EH (cell line): ENCODE results near the gene CUTA.
"Not testable (repeated sequence)": the region's sequence is repeated elsewhere in the genome, so short reads cannot be mapped to it uniquely, and the experiment has no call there.

Experiments used
- DNase-seq: peaks from one replicate; pipeline ENCODE4 v3.0.0-alpha.2; 2015; ENCODE audit warnings: low read depth

CUTA gene

GRCh38 chr6:33405386-33405940 lies 12.4 kb downstream of the CUTA start:
- DNase-seq, result no peak

- no peak for DNase-seq
Observed at GRCh38 chr6:33404884-33405283, 13.0 kb downstream of the CUTA start.

DNA sequence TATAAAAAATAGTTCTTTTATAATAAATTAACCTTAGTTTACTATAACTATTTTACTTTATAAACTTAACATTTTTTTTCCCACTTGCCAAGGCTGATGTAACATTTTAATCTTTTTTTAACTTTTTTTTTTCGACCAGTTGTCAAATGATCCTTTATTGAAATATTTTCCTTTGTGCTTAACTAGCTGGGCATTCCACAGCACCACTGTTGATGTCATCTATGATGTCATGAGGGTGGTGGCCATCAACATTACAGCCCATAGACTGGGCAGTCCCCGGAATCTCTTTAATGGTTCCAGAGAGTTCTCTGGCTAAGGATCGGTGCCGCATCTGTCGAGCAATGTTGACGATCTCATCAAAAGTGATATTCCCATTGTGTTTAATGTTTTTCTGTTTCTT lies 18.0 kb downstream of the CUTA start:
- not testable (repeated sequence) for DNase-seq

GRCh38 chr6:33398601-33399000 lies 19.3 kb downstream of the CUTA start:
- not testable (repeated sequence) for DNase-seq

GRCh38 chr6:33397541-33397940 lies 20.4 kb downstream of the CUTA start:
- no peak for DNase-seq

- no peak for DNase-seq
Observed at GRCh38 chr6:33392979-33393378, 24.9 kb downstream of the CUTA start.

DNA sequence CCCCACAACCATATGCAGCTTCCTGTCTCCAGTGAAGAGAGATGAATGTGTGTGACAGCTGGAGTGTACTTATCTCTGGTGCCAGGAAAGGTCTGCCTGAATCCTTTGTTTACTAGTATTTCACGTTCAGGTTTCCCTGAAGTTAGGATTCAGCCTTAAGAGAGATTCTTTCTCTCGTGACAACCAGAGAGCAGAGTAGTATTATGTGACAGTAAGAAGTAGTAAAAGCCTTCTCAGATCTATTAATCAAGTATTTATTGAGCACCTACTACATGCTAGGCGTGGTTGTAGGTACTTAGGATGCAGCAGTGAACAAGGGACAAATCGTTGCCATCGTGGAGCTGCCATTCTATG lies 25.3 kb downstream of the CUTA start:
- no peak for DNase-seq

DNA sequence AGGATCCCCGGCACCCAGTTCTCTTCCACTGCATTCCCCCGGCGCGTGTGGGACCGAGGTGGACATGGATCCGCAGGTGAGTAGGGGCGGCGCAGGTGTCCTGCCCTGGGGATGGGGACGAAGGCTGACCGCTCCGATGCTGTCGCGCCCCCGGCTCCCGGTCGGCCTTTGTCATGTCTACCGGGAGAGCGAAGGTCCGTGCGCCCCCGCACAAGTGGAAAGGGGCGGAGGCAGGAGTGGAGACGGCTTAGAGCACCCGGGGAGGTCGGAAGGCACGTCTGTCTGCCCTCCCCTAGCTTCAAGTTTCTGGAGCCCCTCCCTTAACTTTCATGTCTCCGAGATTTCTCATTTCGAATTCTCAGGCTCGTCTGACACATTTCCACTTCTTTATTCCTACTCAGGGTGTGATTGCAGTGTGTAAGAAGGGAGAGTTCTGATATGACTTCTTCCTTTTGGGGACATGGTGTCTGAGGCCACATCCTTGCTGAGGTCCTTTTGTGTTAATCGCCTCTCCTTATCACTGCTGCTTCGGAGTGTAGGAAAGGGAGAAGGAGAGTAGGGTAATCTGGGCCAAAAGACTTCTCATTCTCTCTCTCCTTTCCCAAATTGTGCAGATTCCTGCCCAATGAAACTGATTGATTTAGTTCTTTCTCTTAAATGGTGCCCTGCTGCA lies 25.8 kb downstream of the CUTA start:
- DNase-seq, result peak; percentile 43

DNA sequence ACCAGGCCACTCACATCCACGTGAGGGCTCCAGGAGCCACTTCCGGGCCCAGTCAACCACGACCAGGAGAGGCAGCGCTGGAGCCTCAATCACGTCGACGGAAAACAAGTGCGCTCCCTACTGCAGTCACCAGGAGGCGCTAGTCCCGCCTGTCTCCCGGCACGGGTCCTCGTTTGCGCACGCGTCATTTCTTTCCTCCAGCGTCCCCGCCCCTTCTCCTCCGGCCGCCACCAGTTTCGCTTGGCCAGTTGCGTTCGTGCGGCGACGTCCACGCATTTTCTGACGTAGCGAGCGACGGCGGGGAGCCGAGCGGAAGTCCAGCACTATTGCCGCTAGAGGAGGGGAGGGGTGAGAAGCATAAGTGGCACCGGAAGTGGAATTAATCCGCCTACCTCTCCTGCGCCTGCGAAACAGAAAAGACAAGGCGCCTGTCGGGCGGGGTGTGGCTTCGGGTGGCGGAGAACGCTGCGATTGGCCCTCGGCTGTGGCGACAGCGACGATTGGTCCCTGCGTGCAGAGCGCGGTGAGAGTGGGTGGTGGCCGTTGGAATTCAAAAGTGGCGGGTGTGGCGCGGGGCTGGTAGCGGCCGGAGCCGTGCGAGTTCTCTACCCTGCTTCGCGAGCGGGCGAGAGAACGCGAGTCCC lies 26.5 kb downstream of the CUTA start, which contains the start of gene KIFC1:
Gene KIFC1 (plus strand): TSS at position 546 of the 644 bp plus-strand sequence. CDS start 163 bp downstream, outside the sequence.
- peak; percentile 100 for DNase-seq

DNA sequence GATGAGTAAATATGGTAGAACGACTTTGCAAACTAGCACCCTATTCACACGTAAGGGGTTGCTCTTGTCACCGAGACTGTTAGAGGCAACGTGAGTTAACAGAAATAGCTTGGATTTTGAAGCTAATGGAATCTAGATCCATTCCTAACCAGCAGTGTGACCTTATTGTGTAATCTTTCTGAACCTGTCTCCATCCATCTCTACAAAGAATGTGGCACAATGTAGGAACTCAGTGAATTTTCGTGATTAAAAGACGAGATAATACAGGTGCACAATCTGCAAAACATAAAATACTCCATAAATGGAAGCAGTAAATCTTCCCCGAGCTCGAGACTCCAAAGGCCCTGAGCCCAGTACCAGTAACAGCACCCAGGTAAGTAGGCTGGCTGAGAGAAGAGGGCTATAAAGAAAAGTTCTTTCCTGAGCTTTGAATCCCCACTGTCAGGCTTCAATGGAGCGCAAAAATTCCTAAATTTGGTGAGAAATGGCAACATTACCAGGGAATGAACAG lies 27.1 kb downstream of the CUTA start:
- DNase-seq, result no peak

GRCh38 chr6:33390173-33390572 lies 27.7 kb downstream of the CUTA start:
- DNase-seq, result no peak

DNA sequence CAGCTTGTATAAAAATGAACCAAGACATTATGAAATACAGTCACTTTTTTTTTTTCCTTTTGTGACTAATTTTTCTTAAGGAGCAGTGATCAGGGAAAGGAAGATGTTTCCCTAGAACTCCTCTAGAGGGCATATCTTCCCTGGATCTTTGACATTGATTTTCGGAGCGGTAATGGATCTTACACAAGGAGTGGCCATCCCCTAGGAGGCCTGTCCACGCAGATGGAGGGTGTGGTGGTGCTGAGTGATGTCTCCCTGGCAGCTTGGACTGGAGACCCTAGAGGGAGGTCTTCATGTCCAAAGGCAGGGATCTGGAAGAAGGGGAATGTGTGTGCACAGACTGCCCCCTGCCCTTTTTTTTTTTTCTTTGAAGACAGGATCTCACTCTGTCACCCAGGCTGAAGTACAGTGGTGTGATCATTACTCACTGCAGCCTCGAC lies 33.3 kb downstream of the CUTA start:
- DNase-seq, result peak; percentile 77

DNA sequence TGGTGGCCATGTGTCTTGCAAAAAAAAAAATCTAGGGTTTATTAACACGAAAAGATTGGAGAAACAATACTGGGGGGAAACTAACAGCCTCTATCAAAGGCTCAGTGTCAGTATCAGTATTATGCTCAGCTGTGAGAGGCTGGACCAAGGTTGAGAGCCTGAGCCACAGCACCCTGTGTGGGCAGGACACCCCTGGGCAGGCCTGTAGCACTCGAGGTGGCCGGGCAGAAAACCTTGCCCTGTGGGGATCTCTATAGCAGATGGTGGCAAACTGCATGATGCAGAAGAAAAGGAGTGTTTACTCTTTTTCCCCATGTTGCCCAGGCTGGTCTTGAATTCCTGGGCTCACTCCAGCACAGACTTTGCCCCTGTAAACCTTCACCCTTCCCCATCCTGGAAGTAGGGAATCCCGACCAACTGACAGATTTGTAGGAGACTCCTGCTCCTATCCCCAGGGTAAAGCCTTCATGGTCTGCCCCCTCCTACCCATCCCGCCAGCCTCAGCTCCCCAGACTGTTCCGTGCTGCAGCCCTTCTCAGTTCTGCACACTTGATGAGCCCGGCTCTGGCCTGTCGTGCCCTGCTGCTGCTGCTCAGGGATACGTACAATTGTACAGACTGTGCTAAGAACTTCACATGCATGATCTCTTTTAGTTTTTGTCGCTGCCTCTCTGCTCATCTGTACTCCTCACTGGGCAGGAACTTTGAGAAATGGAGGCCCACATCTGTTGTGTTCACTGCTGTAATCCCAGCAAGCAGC lies 34.3 kb downstream of the CUTA start:
- DNase-seq, result no peak

GRCh38 chr6:33380272-33380981 lies 37.5 kb downstream of the CUTA start:
- no peak for DNase-seq

DNA sequence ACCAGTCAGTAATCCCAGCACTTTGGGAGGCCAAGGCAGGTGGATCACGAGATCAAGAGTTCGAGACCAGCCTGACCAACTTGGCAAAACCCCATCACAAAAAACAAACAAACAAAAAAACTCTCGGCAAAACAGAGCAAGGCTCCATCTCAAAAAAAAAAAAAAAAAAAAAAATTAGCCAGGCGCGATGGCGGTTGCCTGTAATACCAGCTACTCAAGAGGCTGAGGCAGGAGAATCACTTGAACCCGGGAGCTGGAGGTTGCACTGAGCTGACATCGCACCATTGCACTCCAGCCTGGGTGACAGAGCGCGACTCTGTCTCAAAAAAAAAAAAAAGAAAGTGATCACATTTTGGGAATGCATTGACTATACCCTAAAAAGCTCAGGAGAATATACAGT lies 38.7 kb downstream of the CUTA start:
- not testable (repeated sequence) for DNase-seq

- no peak for DNase-seq
Observed at GRCh38 chr6:33377171-33377570, 40.7 kb downstream of the CUTA start.

DNA sequence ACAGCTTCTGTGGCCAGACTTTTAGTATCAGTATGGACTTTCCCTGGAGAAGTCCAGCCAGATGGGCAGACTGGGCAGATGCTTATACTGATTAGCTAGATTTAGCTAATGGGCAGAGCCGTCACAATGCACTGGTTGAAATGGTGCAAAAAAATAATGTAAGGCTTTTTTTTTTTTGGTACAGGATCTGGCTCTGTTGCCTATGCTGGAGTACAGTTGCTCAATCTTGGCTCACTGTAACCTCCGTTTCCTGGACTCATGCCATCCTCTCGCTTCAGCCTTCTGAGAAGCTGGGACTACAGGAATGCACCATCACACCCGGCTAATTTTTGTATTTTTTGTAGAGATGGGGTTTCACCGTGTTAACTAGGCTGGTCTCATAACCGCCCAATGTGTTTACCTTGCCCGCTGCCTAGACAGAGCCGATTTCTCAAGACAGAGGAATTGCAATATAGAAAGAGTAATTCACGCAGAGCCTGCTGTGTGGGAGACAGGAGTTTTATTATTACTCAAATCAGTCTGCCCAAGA lies 42.7 kb downstream of the CUTA start:
- DNase-seq, result peak; percentile 86

DNA sequence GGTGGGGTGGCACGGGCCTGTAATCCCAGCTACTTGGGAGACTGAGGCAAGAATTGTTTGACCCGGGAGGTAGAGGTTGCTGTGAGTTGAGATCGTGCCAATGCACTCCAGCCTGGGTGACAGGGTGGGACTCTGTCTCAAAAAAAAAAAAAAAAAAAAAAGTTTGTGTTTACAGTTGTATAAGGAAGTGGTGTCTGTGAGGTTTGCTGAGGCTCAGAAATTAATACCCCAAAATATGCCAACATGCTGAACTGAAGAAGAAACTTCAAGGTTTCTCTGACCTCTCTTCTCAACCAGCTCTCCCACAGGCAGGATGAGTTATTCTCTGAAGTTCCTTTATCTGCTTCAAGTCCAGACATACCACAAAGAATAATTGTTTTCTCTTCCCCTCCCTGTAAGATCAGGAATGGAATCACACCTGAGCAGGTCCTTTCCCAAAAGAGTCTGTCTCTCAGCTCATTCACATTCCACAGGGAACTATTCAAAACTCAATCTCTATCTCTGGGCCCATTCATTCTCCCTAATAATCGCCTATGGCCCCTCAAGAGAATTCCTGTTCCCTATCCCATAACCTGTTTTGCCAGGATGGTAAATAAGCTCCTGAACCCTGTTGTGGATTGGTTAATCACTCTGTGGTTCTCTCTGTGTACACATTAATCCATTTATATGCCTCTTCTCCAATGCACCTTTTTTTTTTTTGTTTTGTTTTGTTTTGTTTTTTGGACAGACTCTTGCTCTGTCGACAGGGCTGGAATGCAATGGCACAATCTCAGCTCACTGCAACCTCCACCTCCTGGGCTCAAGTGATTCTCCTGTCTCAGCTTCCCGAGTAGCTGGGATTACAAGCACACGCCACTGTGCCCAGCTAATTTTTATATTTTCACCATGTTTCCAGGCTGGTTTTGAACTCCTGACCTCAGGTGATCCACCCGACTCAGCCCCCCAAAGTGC lies 43.7 kb downstream of the CUTA start:
- no peak for DNase-seq

- DNase-seq, result no peak
Observed at GRCh38 chr6:33372526-33373123, 45.3 kb downstream of the CUTA start.

GRCh38 chr6:33371901-33372300 lies 46.0 kb downstream of the CUTA start:
- not testable (repeated sequence) for DNase-seq
